OCI-LY3 (cell line): ENCODE data around the gene PLBD2.

Experiments
- CTCF ChIP-seq: fragments of 200-600, 300-600 bp; sonication (generic); IDR thresholded peaks from 2 replicates; pipeline ENCODE4 v1.5.1; 2014; ENCODE audit warnings: antibody characterized with exemption, low read length, low read depth
- EZH2phosphoT487 ChIP-seq: fragments of 200-600 bp; shearing (Covaris generic); IDR thresholded peaks from 2 replicates; pipeline ENCODE4 v1.6.1; 2018; ENCODE audit warnings: antibody characterized with exemption, mixed run types, low read depth

- no peak for TF ChIP-seq CTCF
- no peak for TF ChIP-seq EZH2phosphoT487
Measured at GRCh38 chr12:113381220-113381619, 22.8 kb downstream of the PLBD2 start.
